ENCODE results near the gene RAB37.

DNA sequence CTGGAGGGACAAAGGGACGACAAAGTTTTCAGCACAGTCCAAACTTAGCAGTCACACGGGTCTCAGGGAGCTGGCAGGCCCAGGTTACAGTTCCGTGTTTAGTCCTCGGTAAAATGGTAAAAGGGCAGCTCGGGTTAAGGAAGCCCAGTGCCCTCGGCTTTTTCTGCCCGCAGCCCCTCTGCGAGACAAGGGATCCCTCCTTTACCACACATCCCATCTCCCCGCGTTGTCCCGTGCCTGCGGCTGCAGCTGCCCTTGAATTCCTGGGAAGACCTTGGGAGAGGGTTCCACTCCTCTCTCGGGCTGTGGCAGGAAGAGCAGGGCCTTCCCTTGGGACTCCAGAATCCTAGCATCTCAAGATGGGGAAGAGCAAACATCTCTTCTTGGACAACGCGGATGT is 7.2 kb upstream of the RAB37 start:
- TF ChIP-seq, protein P1, sequence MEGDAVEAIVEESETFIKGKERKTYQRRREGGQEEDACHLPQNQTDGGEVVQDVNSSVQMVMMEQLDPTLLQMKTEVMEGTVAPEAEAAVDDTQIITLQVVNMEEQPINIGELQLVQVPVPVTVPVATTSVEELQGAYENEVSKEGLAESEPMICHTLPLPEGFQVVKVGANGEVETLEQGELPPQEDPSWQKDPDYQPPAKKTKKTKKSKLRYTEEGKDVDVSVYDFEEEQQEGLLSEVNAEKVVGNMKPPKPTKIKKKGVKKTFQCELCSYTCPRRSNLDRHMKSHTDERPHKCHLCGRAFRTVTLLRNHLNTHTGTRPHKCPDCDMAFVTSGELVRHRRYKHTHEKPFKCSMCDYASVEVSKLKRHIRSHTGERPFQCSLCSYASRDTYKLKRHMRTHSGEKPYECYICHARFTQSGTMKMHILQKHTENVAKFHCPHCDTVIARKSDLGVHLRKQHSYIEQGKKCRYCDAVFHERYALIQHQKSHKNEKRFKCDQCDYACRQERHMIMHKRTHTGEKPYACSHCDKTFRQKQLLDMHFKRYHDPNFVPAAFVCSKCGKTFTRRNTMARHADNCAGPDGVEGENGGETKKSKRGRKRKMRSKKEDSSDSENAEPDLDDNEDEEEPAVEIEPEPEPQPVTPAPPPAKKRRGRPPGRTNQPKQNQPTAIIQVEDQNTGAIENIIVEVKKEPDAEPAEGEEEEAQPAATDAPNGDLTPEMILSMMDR (IDR thresholded peaks at IDR 0.05), result no peak
- no peak for TF ChIP-seq POLR2A (IDR thresholded peaks at IDR 0.05)

All from adrenal gland (tissue), 5 donors.